Hepatocyte (in vitro differentiated cells): ENCODE measurements around the gene ADAM8. TPM values are rescaled to one million over a fixed set of nuclear protein-coding genes. Genes with fewer than 3 reads are reported as not detected.

Source experiments
- DNase-seq: peaks from one replicate; pipeline ENCODE4 v3.0.0-alpha.2; 2016; ENCODE audit warnings: low spot score
- H2AFZ ChIP-seq: fragments of 200-600 bp; sonication (generic); 2 replicates; pipeline ENCODE4 v1.6.0; 2016; ENCODE audit warnings: antibody characterized with exemption, mild to moderate bottlenecking
- H3K27ac ChIP-seq: fragments of 200-600 bp; sonication (generic); 2 replicates; pipeline ENCODE4 v1.5.1; 2016; ENCODE audit warnings: mild to moderate bottlenecking
- H3K27me3 ChIP-seq: fragments of 200-600 bp; sonication (generic); 2 replicates; pipeline ENCODE4 v1.6.1; 2016
- H3K36me3 ChIP-seq: fragments of 200-600 bp; sonication (generic); replicated peaks from 2 replicates; pipeline ENCODE4 v1.5.1; 2016; ENCODE audit warnings: low read depth; ENCODE audit not compliant: insufficient read depth
- H3K4me1 ChIP-seq: fragments of 200-600 bp; sonication (generic); 2 replicates; pipeline ENCODE4 v1.5.1; 2016; ENCODE audit warnings: mild to moderate bottlenecking, moderate library complexity; ENCODE audit not compliant: insufficient read depth
- H3K4me2 ChIP-seq: fragments of 200-600 bp; sonication (generic); 2 replicates; pipeline ENCODE4 v1.6.0; 2016
- H3K4me3 ChIP-seq: fragments of 200-600 bp; sonication (generic); 2 replicates; pipeline ENCODE4 v1.5.1; 2016; ENCODE audit warnings: mild to moderate bottlenecking
- H3K79me2 ChIP-seq: fragments of 200-600 bp; sonication (generic); 2 replicates; pipeline ENCODE4 v1.6.0; 2017; ENCODE audit warnings: mild to moderate bottlenecking
- H3K9me2 ChIP-seq: fragments of 200-600 bp; sonication (generic); replicated peaks from 2 replicates; pipeline ENCODE4 v1.6.0; 2017; ENCODE audit warnings: mild to moderate bottlenecking; ENCODE audit not compliant: insufficient read depth
- H3K9me3 ChIP-seq: fragments of 200-600 bp; sonication (generic); 2 replicates; pipeline ENCODE4 v1.5.1; 2016; ENCODE audit warnings: low read depth, mild to moderate bottlenecking
- H4K20me1 ChIP-seq: fragments of 200-600 bp; sonication (generic); 2 replicates; pipeline ENCODE4 v1.6.0; 2016; ENCODE audit warnings: mild to moderate bottlenecking; ENCODE audit not compliant: insufficient read depth, poor library complexity, severe bottlenecking
- EZH2 ChIP-seq: fragments of 200-600 bp; sonication (generic); IDR thresholded peaks from 2 replicates; pipeline ENCODE4 v1.6.1; 2016; ENCODE audit warnings: antibody characterized with exemption, mild to moderate bottlenecking, borderline replicate concordance
- EZH2phosphoT487 ChIP-seq: fragments of 200-600 bp; sonication (generic); IDR thresholded peaks from one replicate; pipeline ENCODE4 v1.6.1; 2018; ENCODE audit warnings: antibody characterized with exemption, mild to moderate bottlenecking, low read depth, moderate library complexity; ENCODE audit not compliant: unreplicated experiment, severe bottlenecking
- WGBS: methylation state at CpG from one replicate; pipeline ENCODE4 v1.1.6; 2016; ENCODE audit warnings: low lambda C conversion rate; ENCODE audit errors: missing lambda C conversion rate; 5-methylcytosine and 5-hydroxymethylcytosine counted together
- polyA plus RNA-seq: library from polyadenylated mRNA; unstranded; fragments of >200 nt; fragmentation: Nextera tagmentation; extraction: Ambion mirVana; gene quantifications from 2 replicates; pipeline ENCODE4 v1.2.1, GENCODE V29; 2016
- total RNA-seq: library from RNA; depleted of rRNA; stranded (reverse); fragments of >200 nt; gene quantifications from 2 replicates; pipeline ENCODE4 v1.2.3, GENCODE V29; 2014
- TF ChIP-seq, protein P1 (sequence below): fragments of 200-600 bp; sonication (generic); IDR thresholded peaks from 2 replicates; pipeline ENCODE4 v1.5.1; 2016; ENCODE audit warnings: antibody characterized with exemption, mild to moderate bottlenecking; ENCODE audit not compliant: poor library complexity

Gene ADAM8
- total and polyA plus RNA-seq, 2 experiments from 2014 or later: 1.9 to 3.0 TPM

DNA sequence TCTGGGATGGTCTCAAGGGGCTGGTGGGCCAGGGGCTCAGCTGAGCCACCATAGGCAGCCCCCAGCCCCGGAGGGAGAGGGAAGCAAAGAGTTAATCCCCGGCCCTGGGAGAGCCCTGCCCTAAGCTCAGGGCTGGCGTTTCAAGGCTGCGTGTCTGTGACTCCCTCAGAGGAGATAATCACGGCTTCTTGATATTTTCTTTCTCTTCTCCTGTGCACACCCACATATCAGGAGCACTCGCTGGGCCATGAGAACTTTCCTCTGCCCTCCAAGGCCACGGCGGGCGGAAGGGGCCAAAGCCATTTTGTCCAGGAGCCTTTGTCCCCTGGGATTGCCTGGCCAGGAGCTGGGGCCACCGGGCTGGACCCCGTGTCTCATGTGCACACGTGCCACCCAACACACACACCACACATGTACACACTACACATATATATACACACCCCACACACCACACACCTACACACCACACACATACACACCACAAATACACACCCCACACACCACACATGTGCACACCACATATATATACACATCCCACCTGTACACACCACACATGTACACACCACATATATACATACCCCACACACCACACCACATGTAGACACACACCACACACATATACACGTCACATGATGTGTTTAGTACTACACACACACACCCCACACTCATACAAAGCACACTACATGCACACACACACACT is 22.1 kb downstream of the ADAM8 start:
- Histone ChIP-seq H3K9me2 (no peaks in the 10 kb centered on the region), H3K4me3 (no peak overlapping the region), H3K36me3 (no peaks in the 10 kb centered on the region), H3K27ac (no peak overlapping the region), H3K79me2 (no peaks in the 10 kb centered on the region), H3K4me1 (peaks cover 10% of the 10 kb centered on the region), H3K4me2 (no peak overlapping the region), H3K27me3 (no peaks in the 10 kb centered on the region), H4K20me1 (no peaks in the 10 kb centered on the region), H3K9me3 (no peaks in the 10 kb centered on the region), H2AFZ (no peak overlapping the region)
- 70% methylated on average over 9 of the region's 13 CpGs for WGBS
- no peak for DNase-seq
- no peak for TF ChIP-seq EZH2phosphoT487
- TF ChIP-seq EZH2: no peak
- TF ChIP-seq, protein P1, sequence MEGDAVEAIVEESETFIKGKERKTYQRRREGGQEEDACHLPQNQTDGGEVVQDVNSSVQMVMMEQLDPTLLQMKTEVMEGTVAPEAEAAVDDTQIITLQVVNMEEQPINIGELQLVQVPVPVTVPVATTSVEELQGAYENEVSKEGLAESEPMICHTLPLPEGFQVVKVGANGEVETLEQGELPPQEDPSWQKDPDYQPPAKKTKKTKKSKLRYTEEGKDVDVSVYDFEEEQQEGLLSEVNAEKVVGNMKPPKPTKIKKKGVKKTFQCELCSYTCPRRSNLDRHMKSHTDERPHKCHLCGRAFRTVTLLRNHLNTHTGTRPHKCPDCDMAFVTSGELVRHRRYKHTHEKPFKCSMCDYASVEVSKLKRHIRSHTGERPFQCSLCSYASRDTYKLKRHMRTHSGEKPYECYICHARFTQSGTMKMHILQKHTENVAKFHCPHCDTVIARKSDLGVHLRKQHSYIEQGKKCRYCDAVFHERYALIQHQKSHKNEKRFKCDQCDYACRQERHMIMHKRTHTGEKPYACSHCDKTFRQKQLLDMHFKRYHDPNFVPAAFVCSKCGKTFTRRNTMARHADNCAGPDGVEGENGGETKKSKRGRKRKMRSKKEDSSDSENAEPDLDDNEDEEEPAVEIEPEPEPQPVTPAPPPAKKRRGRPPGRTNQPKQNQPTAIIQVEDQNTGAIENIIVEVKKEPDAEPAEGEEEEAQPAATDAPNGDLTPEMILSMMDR: no peak

DNA sequence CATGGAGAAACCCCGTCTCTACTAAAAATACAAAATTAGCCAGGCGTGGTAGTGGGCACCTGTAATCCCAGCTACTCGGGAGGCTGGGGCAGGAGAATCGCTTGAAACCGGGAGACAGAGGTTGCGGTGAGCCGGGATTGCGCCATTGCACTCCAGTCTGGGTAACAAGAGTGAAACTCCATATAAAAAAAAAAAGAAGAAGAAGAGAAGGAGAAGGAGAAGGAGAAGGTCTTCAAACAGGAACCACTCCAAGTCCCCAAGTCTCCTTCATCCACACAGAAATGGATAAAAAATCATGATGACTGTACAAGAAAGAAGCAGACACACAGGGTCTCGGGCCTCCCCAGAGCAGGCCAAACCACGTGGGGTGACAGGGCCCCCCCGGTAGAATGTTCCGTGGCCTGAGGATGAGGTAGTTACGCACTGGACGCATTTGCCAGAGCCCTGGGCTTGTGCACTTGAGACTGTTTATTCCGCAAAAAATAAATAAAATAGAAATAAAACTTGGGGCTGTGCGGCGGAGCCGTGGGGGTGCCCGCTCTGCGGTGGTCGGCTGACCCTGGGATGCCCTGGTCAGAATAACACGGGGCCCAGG is 23.2 kb downstream of the ADAM8 start:
- Histone ChIP-seq H3K27ac (no peak overlapping the region), H3K79me2 (no peaks in the 10 kb centered on the region), H3K9me2 (no peaks in the 10 kb centered on the region), H3K4me2 (no peak overlapping the region), H3K36me3 (no peaks in the 10 kb centered on the region), H2AFZ (no peak overlapping the region), H4K20me1 (no peaks in the 10 kb centered on the region), H3K4me1 (peaks cover 8% of the 10 kb centered on the region), H3K9me3 (no peaks in the 10 kb centered on the region), H3K27me3 (no peaks in the 10 kb centered on the region), H3K4me3 (no peak overlapping the region)
- no peak for DNase-seq
- 96% methylated on average over 22 of the region's 22 CpGs for WGBS
- TF ChIP-seq, protein P1: no peak
- TF ChIP-seq EZH2 (no peak), EZH2phosphoT487 (no peak)

DNA sequence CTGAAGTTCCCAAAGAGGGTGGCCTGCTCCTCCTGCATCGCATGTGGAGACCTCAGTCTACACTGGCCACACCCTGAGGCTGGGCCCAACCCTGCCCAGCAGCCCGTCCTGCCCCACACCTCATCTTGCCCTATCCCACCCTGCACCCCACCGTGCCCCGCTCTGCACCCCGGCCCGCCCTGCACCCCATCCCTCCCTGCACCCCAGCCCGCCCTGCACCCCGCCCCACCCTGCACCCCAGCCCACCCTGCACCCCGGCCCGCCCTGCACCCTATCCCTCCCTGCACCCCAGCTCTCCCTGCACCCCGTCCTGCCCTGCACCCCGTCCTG is 24.5 kb downstream of the ADAM8 start:
- whole genome bisulfite sequencing: no CpG with 5 or more reads among the region's 12 CpGs
- H3K27me3 ChIP-seq: no peaks in the 10 kb centered on the region

More for the DNA sequence above, 24.5 kb downstream of the ADAM8 start:
- Histone ChIP-seq H2AFZ (no peak overlapping the region), H3K4me2 (no peak overlapping the region), H3K27ac (no peak overlapping the region), H4K20me1 (no peaks in the 10 kb centered on the region), H3K36me3 (no peaks in the 10 kb centered on the region), H3K79me2 (no peaks in the 10 kb centered on the region), H3K4me1 (peaks cover 3% of the 10 kb centered on the region), H3K9me2 (no peaks in the 10 kb centered on the region), H3K4me3 (no peak overlapping the region), H3K9me3 (no peaks in the 10 kb centered on the region)
- no peak for DNase-seq
- no peak for TF ChIP-seq EZH2phosphoT487
- no peak for TF ChIP-seq EZH2
- TF ChIP-seq, protein P1: no peak
